ENCODE data around the gene ALK.

The ALK gene

DNA sequence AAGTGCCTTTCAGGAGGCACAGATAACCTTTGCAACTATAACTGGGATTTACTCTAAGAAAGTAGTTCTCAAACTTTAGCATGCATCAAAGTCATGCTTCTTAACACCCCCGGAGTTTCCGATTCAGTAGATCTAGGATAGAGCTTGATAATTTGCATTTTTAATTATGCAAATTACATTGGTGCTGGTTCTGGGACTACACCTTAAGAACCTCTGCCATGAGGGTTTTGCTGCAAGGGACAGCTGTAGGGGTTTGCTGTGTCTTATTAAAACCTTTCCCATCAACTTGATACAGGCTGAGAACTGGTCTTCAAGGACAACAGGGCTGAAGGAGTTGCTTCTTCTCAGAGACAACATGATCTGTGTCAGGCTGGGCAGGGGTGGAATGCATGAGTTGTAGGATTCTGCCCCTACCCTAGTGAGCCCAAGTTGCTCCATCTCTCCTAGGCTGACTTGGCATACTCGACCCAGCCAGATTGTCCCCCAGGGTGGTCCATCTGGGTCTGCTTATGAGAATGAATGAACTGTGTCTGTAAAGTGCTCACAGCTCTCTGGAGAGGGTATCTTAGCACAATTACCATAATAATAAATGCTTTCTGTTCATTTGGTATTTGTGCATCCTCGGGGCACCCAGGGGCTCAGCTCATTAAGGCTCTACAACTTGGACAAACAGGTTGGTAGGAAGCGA, 573.5 kb downstream of the ALK start:
- ChIA-PET POLR2A (no interaction called here), CTCF (interaction anchor here (1.1 to 2.9 kb wide), 4 partner anchors 8 to 39 kb away, joined by 4 to 10 read pairs (median 6); no protein-coding TSS in a partner anchor)
- no peak for DNase-seq (ENCODE audit: extremely low spot score)
- TF ChIP-seq, protein P1, sequence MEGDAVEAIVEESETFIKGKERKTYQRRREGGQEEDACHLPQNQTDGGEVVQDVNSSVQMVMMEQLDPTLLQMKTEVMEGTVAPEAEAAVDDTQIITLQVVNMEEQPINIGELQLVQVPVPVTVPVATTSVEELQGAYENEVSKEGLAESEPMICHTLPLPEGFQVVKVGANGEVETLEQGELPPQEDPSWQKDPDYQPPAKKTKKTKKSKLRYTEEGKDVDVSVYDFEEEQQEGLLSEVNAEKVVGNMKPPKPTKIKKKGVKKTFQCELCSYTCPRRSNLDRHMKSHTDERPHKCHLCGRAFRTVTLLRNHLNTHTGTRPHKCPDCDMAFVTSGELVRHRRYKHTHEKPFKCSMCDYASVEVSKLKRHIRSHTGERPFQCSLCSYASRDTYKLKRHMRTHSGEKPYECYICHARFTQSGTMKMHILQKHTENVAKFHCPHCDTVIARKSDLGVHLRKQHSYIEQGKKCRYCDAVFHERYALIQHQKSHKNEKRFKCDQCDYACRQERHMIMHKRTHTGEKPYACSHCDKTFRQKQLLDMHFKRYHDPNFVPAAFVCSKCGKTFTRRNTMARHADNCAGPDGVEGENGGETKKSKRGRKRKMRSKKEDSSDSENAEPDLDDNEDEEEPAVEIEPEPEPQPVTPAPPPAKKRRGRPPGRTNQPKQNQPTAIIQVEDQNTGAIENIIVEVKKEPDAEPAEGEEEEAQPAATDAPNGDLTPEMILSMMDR (IDR thresholded peaks at IDR 0.05; ENCODE audit: control extremely low read depth, extremely low read depth, low read depth, missing control alignments): no peak

DNA sequence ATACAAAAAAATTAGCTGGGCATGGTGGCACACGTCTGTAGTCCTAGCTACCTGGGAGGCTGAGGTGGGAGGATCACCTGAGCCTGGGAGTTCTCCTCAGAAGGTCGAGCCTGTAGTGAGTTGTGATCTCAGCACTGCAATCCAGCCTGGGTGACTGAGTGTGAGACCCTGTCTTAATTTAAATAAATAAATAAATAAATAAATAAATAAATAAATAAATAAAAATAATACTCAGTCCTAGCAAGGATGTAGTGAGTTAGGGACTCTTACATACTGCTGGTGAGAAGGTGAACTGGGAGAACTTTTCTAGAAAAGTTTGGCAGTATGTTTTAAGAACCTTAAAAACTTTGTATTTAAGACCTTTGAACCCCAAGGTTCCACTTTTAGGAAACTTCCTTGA, 576.1 kb downstream of the ALK start:
- POLR2A ChIA-PET: no interaction called here
- CTCF ChIA-PET: interaction anchor here (1.0 to 1.6 kb wide), 3 partner anchors 12 to 23 kb away, joined by 3 to 4 read pairs (median 4); no protein-coding TSS in a partner anchor

DNA sequence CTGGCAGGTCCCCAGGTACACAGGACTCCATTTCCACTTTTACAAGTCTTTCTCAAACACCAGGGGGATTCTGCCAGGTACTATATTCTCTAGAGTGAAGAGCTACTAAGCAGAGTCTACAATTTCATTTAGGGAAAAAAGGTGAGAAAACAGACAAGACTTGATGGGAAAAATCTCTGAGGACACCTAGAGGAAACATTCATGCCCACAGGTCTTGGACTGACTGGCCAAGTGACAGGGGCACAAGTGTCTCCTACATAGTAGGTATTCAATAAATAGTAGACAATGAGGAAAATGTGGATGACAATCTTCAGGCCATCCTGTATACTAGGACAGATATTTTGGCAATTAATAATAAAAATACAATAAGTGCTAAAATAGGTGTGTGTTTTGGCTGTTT, 577.6 kb downstream of the ALK start:
- DNase-seq (ENCODE audit: extremely low spot score): no peak
- POLR2A ChIA-PET: no interaction called here
- TF ChIP-seq, protein P1 (IDR thresholded peaks at IDR 0.05; ENCODE audit: control extremely low read depth, extremely low read depth, low read depth, missing control alignments): no peak
- CTCF ChIA-PET: interaction anchor here (0.8 to 0.9 kb wide), 2 partner anchors 19 to 36 kb away, joined by 3 read pairs; no protein-coding TSS in a partner anchor

More for the DNA sequence above, 576.1 kb downstream of the ALK start:
- TF ChIP-seq, protein P1 (IDR thresholded peaks at IDR 0.05; ENCODE audit: control extremely low read depth, extremely low read depth, low read depth, missing control alignments): no peak
- DNase-seq (ENCODE audit: extremely low spot score): no peak

DNA sequence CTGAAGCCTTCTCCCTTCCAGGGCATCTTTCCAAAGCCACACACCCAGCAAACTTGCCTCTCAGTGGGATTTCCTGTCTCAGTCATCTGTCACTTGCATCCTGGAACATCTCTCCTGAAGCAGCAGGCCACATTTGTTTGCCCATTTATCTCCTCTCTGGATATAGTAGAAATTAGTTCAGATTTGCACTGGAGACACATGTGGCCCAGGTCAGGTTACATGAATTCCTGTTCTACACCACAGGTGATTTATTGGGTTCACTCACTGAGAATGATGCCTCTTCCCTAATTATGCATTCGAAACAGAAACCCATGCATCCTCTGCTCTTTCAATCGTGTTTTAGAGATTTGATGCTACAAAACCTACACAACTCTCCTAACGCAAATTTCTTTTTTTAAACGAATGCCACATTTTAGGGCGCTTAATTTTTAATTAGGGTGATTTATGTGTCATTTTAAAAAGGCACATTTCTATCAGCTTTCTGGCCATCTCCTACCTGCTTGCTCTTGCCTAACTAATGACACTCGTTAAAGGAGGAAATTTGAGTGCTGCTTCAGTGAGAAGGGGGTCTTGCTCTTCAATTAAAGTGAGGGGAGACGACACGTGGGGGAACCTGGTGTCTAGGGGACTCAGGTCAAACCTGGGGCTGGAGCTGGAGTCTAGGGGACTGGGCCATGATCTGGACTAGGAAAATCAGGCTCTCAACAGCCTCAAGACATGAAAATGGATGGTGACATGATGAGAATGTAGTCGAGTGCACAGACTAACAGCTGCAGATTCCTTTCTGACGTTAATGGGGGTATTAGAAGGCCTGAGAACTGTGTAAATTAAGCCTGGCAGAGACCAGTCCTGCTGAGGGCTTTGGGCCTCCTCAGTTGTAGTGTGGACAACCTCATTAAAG, 584.8 kb downstream of the ALK start:
- TF ChIP-seq, protein P1 (IDR thresholded peaks at IDR 0.05; ENCODE audit: control extremely low read depth, extremely low read depth, low read depth, missing control alignments): no peak
- no peak for DNase-seq (ENCODE audit: extremely low spot score)
- ChIA-PET CTCF (interaction anchor here (1.3 to 2.9 kb wide), 4 partner anchors 12 to 85 kb away, joined by 3 to 11 read pairs (median 8); no protein-coding TSS in a partner anchor), POLR2A (no interaction called here)

DNA sequence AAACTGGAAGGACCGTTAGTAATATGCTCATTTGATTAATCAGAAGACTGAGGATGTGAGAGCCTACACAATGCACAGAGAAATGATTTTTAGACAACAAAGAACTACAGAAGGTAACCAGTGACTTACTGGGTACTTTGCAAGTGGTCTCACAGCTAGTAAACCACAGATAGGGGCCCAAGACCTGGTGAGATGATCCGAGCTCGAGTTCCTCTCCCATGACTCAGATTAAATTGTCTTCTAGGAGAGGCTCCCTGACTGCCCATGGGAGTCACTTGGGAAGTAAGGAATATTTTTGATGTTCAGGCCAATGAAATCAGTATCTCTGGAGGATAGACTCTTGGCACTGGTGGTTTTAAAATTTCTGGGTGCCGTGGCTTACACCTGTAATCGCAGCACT, 586.0 kb downstream of the ALK start:
- ChIA-PET POLR2A (no interaction called here), CTCF (interaction anchor here (1.8 kb wide), 1 partner anchor 26 kb away, joined by 5 read pairs; no protein-coding TSS in a partner anchor)
- TF ChIP-seq, protein P1 (IDR thresholded peaks at IDR 0.05; ENCODE audit: control extremely low read depth, extremely low read depth, low read depth, missing control alignments): no peak
- no peak for DNase-seq (ENCODE audit: extremely low spot score)

DNA sequence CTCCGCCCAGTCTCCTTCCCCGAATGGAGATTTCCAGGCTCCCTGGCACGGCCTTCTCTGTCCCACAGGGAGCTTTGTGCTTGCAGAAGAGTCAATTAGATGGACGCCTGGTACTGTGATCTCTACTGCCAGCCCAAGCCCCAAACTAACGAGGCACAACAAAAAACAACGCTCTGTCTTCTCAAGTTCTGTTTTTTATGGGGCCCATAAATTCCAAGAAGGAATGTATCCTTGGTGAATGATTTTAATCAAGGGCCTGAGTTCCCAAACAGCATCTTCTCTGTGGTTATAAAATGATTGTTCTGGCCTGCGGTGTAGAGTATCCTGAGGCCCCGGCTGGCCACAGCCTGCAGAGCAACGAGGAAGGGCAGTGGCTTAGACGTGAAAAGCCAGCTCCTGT, 586.7 kb downstream of the ALK start:
- TF ChIP-seq, protein P1 (IDR thresholded peaks at IDR 0.05; ENCODE audit: control extremely low read depth, extremely low read depth, low read depth, missing control alignments): no peak
- POLR2A ChIA-PET: no interaction called here
- CTCF ChIA-PET: interaction anchor here (1.8 kb wide), 1 partner anchor 26 kb away, joined by 5 read pairs; no protein-coding TSS in a partner anchor
- DNase-seq (ENCODE audit: extremely low spot score): no peak

Measured in GM10248 (cell line).